CD4-positive, alpha-beta T cell treated with Interleukin-21 for 1 hour (primary cell): Measurements from ENCODE around the gene RAF1.
"Not testable (repeated sequence)": the region's sequence is repeated elsewhere in the genome, so short reads cannot be mapped to it uniquely, and the experiment has no call there.

Experiments used
- DNase-seq: peaks from one replicate; pipeline ENCODE4 v3.0.0-alpha.2; 2020

Gene RAF1

GRCh38 chr3:12663936-12664908, at the start of gene RAF1:
Gene RAF1, minus strand, starts transcription at chr3:12664117. Its CDS starts 45,396 bp downstream, at chr3:12618721.
- peak; percentile 98 for DNase-seq

DNA sequence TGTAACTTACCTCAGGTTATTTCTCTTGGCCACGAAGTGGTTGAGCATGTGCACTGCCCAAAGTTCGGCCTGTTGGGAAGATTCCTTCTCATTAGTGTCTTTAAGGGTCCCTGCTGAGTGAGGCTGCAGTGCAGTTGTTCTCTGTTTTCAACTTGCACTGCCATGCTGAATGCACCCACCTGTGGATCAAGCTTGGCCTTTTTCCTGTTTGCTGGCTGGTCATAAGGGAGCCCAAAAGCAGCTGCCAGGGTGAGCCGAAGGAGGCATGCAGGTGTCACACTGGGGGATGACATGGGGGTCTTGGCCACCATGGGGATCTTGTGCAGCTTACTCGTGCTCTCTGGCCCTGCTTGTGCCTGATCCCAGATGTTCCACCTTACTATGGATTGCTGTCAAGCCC, 46.1 kb upstream of the RAF1 start:
- no peak for DNase-seq

DNA sequence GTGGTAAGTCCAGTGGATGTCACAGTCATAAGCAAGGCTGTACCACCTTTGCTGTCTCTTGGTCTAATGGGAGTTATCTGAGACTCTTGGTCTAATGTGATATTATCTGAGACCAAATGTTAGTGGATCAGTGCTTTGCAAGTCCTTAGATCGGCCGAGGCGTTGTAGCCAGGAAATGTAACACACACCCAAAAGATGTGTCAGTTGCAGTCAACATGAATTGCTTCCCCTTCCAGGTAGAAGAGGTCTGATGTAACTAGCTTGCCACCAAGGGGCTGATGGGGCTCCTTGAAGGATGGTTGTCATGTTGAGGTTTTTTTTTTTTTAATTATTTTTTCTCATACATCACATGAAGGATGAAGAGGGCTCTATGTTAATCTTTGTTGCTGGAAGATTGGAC, 45.4 kb upstream of the RAF1 start:
- no peak for DNase-seq

GRCh38 chr3:12708584-12709192, 44.8 kb upstream of the RAF1 start:
- no peak for DNase-seq

- DNase-seq, result no peak
Measured at GRCh38 chr3:12707449-12707848, 43.5 kb upstream of the RAF1 start.

GRCh38 chr3:12706504-12707253, 42.8 kb upstream of the RAF1 start:
- DNase-seq, result peak; percentile 72

GRCh38 chr3:12705981-12706380, 42.1 kb upstream of the RAF1 start:
- no peak for DNase-seq

- DNase-seq, result no peak
Measured at GRCh38 chr3:12705374-12705926, 41.5 kb upstream of the RAF1 start.

GRCh38 chr3:12702501-12702900, 38.6 kb upstream of the RAF1 start:
- DNase-seq, result no peak

DNA sequence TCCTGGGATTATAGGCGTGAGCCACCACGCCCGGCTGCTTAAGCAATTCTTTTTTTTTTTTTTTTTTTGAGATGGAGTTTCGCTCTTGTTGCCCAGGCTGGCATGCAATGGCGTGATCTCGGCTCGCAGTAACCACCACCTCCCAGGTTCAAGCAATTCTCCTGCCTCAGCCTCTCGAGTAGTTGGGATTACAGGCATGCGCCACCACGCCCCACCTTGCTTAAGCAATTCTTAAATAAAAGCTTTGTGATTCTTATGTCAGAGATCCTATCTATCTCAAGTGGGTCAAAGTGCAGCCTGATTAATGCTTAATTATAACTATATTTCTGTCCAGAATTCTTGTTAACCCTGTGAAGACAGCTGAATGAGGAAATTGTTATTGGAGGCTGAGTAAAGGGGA, 37.7 kb upstream of the RAF1 start:
- not testable (repeated sequence) for DNase-seq

DNA sequence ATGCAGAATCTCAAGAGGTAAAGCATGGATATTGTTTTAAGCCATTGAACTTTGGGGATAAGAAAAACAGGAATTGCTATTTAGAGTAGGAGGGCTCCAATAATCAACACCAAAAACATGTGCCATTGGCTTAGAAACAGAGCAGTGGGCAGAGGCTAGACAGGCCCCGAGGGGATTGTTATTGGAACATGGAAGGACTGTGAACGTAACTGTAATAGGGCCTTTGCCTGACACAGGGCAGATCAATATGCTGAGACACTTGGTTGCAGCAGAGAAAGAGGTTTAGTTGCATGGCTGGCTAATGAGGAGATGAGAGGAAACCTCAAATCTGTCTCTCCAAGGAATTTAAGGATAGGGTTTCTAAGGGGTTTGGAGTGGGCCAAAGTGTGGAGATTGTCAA, 36.9 kb upstream of the RAF1 start:
- DNase-seq, result no peak

DNA sequence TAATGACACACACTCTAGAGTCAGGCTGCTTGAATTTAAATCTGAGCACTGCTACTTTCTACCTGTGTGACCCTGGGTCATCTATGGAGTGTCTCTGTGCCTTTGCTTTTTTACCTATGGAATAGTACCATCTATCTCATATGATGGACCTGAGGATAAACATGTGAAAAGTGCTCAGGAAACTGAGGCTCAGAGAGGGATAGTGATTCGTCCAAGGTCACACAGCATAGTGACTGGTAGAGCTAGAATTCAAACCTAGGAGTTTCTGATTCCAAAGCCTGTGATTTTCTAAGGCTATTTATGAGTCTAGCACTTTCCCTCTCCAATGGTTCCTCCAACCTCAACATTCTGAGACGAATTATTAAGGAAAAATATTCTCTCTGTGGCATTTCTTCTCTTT, 32.0 kb upstream of the RAF1 start:
- DNase-seq, result no peak

- no peak for DNase-seq
Measured at GRCh38 chr3:12695112-12695511, 31.2 kb upstream of the RAF1 start.

DNA sequence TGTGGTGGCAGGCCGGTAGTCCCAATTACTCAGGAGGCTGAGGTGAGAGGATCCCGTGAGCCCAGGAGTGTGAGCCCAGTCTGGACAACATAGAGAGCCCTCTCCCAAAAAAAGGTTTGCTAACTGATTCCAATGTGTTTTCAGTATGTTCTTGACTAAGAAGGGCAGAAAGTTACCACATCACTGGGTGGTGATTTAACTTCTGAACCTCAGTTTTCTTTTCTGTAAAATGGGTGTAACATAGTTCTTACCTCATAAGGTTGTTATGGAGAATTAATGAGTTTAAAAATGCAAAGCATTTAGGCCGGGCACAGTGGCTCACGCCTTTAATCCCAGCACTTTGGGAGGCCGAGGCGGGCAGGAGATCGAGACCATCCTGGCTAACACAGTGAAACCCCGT, 28.5 kb upstream of the RAF1 start:
- DNase-seq, result no peak

DNA sequence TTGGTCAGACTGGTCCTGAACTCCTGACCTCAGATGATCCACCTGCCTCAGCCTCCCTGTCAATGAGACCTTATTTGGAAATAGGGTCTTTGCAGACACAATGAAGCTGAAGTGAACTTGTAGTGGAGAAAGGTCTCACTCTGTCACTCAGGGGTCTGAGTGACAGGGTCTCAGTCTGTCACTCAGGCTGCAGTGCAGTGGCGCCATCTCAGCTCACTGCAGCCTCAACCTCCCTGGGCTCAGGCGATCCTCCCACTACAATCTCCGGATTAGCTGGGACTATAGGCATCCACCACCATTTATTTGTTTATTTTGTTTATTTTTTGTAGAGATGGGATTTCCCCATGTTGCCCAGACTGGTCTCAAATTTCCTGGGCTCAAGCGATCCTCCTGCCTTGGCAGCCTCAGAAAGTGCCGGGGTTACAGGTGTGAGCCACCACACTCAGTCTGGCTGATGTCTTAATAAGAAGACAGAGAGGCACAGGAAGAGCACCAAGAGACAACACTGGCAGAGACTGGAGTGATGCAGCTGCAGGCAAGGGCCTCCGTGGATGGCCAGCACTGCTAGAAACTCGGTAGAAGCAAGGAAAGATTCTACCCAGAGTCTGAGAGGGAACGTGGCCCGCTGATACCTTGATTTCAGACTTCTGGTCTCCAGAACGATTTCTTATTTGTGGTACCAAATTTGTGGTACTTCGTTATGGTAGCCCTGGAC, 26.2 kb upstream of the RAF1 start:
- DNase-seq, result no peak

- DNase-seq, result no peak
Measured at GRCh38 chr3:12687948-12688347, 24.0 kb upstream of the RAF1 start.

- DNase-seq, result no peak
Measured at GRCh38 chr3:12686096-12686495, 22.2 kb upstream of the RAF1 start.

- peak; percentile 18 for DNase-seq
Measured at GRCh38 chr3:12681943-12682390, 18.1 kb upstream of the RAF1 start.

GRCh38 chr3:12681089-12681942, 17.4 kb upstream of the RAF1 start:
- no peak for DNase-seq

DNA sequence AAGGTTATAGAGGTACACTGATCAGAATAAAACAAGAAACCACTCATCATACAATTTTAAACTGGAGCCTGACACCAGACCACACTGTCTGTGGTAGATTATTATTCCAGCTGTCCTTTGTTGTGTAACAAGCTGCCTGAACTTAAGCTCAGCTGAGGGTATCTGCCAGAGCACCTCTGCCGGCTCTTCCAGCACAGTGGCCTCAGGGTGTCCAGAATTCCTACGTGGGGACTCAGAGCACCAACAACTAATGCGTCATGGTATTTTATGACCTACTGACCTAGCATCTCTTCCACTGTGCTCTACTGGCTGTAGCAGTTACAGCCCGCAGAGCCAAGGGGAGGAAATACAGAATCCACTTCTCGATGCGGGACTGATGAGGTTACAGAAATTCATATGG, 15.6 kb upstream of the RAF1 start:
- DNase-seq, result no peak

- DNase-seq, result no peak
Measured at GRCh38 chr3:12677616-12678015, 13.7 kb upstream of the RAF1 start.
